HG02798 (cell line): Measurements from ENCODE around the gene ALDH3B2.
"Not testable (repeated sequence)": the region's sequence is repeated elsewhere in the genome, so short reads cannot be mapped to it uniquely, and the experiment has no call there.

ENCODE experiments used
- ATAC-seq: cut with Tn5 transposase; IDR thresholded peaks from one replicate; pipeline ENCODE4 v1.9.1; 2021; ENCODE audit warnings: mild to moderate bottlenecking; ENCODE audit not compliant: unreplicated experiment, poor library complexity

ALDH3B2 gene

GRCh38 chr11:67645521-67646461 is 28.6 kb downstream of the ALDH3B2 start:
- ATAC-seq: no peak

DNA sequence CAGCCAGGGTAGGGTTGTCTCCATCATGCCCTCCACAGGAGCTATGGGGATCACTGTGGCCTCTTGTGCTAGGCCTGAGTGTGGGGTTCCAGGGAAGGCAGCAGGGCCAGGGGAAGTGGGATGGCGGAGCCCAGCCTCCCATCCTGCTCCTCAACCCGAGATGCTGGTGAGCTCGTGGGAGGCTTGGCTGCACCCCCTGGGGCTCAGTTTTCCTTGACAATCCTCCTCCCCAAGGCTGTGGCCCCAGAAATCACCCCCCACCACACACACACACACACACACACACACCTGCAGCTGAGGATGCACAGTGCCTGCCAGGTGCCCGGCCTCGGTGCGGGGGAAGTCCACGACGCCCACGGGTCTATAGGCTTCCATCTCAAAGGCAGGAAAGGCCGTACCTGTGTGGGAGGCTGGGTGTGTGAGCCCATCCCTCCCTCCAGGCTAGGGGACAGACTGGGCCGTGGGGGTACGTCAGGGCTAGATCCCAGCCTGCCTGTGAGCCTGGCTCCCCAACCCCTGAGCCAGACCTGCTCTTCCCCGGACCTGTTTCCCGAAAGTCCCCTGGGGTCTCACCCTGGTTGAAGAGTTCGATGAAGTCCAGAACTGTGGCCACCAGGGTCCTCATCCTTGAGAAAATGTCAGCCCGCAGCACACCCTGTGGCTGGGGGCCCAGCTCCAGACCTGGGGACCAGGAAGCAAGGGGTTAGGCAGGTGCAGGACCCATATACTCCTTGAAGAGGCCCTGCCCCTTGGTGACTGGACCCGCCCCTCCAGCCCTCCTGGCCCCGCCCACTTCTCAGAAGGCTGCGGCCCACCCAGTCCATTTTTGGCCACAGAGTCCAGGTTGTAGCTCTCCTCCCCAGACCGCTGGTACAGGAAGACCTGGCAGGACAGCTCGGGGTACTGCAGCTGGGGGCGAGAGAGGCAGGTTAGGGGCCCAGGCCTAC is 29.7 kb downstream of the ALDH3B2 start:
- ATAC-seq: no peak

GRCh38 chr11:67644042-67644441 is 30.4 kb downstream of the ALDH3B2 start:
- ATAC-seq: no peak

- ATAC-seq: no peak
These were observed 32.0 kb downstream of the ALDH3B2 start for GRCh38 chr11:67642173-67643120.

GRCh38 chr11:67641338-67642172 is 32.9 kb downstream of the ALDH3B2 start:
- ATAC-seq: no peak

- no peak for ATAC-seq
These were observed 33.6 kb downstream of the ALDH3B2 start for GRCh38 chr11:67640758-67641337.

DNA sequence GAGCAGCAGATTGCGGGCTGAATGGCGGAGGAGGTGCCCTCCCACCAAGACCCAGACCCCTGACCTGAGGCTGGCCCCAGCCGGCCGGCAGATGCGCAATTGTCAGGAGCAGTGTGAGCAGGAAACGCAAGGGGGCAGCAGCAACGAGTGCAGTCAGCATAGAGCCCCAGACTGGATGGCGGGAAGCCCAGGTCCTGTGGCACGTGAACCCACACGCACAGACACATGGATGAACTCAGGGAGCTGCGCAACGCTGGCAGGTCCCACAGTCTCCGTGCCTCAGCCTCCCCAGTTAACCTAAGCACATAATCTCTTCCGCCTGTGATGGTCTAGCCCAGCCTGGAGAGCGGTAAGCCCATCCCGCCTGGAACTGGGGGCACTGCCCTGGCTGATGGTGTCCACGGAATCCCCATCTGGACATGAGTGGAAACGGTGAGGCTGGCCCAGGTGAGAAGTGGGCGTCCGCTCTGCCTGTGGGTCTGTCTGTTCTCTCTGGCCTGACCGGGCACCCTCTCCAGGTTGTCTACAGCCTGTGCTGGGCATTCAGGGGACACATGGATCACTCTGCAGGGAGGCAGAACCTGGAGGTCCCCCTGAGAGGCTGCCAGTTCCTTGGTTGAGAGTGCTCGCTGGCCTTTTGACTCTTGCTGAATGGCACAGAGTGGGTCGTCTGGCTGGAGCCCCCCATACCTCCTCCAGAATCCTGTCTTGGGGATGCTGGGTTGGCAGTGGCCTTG is 34.2 kb downstream of the ALDH3B2 start:
- peak; percentile 52 for ATAC-seq

DNA sequence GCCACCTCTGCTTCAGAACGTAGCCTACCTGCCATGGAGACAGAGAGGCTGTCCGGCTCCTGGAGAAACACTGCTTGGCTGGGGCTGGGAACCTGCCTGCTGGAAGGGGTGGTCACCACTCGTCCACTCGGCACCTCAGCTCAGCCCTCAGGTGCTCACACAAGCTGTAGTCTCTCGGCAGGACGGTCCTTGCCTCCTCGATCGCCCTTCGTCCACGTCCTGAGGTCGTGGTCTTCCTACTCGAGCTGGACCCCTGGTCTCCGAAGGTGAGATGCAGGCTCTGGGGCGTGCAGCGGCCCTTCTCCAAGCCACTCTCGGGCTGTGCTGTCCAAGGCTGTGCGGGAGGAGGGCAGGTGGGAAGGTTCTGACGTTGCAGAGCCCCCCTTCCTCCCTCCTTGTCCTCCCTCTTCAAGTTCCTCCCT is 35.0 kb downstream of the ALDH3B2 start, which contains the start of gene TBX10:
TBX10 (minus strand) TSS at position 326 of the 422 bp plus-strand sequence; CDS start at position 35, 291 bp downstream.
- ATAC-seq: no peak

- no peak for ATAC-seq
These were observed 35.6 kb downstream of the ALDH3B2 start for GRCh38 chr11:67638535-67639437.

DNA sequence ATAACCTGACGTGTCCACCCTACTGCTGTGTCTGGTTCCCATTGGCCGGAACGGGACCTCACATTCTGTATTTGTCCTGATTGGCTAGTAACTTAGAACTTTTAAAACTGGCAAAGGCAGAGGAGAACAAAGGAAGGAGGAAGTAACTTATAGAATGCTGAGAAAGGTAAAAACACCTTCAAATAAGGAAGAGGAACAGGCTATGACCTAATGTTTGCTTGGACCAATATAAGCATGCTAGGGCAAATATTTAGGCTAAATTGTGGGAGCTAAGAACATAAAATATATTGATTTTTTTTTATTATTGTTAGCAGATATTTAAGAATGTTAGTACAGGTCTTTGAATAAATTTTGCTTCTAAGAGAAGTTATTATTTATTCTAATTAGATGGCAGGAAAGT is 37.0 kb downstream of the ALDH3B2 start:
- not testable (repeated sequence) for ATAC-seq

GRCh38 chr11:67636962-67637361 is 37.5 kb downstream of the ALDH3B2 start:
- no peak for ATAC-seq

DNA sequence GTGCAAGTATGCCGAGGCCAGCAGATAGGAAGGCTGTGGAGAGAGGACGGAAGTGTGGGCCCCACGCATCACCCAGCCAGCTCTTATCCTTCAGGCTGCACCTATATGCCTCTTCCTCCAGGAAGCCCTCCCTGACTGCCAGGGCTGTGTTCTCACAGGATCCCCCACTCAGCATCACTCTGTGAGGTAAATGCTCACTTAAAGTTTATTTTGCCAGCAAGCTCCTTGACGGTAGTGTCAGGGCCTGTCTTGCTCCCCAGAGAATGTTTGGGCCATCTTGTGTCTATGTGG is 39.2 kb downstream of the ALDH3B2 start:
- no peak for ATAC-seq

- no peak for ATAC-seq
These were observed 39.8 kb downstream of the ALDH3B2 start for GRCh38 chr11:67634366-67635230.

DNA sequence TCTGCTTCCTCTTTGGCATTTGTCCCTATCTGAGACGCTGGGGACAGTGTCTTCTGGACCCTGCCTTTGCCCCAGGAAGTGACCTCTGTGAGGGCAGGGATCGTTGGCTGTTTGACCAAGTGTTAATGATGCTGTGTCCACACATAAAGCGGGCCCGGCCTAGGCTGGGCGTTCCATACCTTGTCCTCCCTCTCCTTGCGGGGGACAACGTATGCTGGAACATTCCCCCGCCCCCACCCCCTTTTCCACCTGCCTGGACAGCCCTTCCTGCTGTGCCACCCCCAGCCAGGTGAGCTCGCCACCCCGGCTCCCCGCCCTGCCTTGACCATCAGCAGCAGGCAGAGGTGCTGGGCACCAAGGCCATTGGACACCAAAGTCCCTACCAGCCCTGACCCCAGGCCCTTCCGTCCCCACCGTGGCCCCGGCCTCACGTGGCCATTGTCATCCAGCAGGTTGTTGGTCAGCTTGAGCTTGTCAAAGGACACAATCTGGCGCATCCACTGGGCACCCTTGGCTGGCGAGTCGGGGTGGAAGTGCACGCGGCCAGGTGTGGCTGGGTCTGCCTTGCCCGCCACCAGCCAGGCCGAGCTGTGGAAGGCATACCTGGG is 40.6 kb downstream of the ALDH3B2 start:
- ATAC-seq: no peak

DNA sequence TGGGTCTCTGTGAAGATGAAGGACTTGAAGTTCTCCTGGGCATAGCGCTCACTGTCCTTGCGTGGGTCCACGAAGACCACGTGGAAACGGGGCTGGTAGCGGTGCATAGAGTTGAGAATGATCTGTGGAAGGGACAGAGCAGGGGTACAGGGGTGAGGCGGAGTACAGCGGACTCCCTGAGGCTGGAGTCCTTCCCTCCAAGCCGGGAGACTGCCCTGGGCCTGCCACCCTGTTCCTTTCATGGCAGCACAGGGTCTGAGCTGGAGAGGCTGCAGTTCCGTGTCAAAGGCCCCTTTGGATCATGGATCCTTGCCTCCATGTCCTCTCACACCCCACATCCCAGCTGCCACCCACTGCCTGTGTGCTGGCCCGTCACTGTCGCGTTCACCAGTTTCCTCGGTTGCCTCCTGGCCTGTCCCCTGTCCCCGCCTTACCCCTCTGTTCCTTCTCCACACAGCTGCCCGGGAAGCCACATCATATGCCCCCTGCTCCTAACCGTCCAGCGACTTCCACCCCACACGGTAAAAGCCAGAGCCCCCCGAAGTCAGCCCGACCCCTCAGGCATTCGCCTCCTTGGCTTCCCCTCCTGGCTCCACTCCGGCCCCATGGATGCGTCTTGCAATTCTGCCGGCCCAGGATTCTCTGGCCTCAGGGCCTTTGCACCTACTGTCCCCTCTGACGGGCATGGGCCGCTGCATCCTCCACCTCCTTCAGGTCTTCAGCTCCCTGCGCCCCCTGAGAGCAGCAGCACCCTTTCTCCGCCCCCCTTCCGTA is 41.3 kb downstream of the ALDH3B2 start:
- ATAC-seq: no peak
